ENCODE results near the gene ZNF467. TPM values are rescaled to one million over a fixed set of nuclear protein-coding genes. Genes with fewer than 3 reads are reported as not detected.

ZNF467 gene
- total and polyA plus RNA-seq, 2 experiments from 2014 or later = 0.10 to 0.40 TPM

DNA sequence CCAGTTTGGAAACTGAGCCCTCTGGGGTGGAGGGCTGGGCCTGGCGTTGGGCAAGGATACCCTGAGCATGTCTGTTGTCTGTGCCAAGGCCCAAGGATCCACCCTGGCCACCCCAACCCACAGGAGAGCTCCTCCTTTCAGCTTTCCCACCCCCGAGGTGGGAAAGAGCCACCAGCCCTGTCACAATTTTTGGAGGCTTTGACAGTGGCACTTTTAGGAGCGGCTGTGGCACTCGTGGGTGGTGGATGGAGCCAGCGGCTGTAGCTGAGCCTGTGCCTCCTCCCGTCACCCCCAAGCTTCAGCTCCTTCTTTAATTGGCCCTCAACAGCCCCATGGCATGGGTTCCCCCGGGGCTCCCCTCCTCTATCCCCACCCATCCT, 46.6 kb upstream of the ZNF467 start:
- Histone ChIP-seq H3K36me3 (ENCODE audit: insufficient read depth) (no peaks in the 10 kb centered on the region), H3K79me2 (replicated peaks; ENCODE audit: insufficient read depth) (no peaks in the 10 kb centered on the region), H3K27me3 (ENCODE audit: insufficient read depth) (no peaks in the 10 kb centered on the region), H3K4me3 (no peak overlapping the region), H3K27ac (ENCODE audit: low read depth) (no peak overlapping the region), H3K9me2 (ENCODE audit: insufficient read depth) (no peaks in the 10 kb centered on the region), H3F3A (replicated peaks; ENCODE audit: low read depth) (no peaks in the 10 kb centered on the region), H2AFZ (no peak overlapping the region), H3K4me2 (no peak overlapping the region), H4K20me1 (replicated peaks; ENCODE audit: insufficient read depth) (no peaks in the 10 kb centered on the region), H3K4me1 (ENCODE audit: insufficient read depth) (no peaks in the 10 kb centered on the region; the same call in 1 of the 2 replicates)
- no peak overlapping the region for H3K4me3 Mint-ChIP-seq
- H3K27ac Mint-ChIP-seq = no peak overlapping the region
- TF ChIP-seq, protein P1, sequence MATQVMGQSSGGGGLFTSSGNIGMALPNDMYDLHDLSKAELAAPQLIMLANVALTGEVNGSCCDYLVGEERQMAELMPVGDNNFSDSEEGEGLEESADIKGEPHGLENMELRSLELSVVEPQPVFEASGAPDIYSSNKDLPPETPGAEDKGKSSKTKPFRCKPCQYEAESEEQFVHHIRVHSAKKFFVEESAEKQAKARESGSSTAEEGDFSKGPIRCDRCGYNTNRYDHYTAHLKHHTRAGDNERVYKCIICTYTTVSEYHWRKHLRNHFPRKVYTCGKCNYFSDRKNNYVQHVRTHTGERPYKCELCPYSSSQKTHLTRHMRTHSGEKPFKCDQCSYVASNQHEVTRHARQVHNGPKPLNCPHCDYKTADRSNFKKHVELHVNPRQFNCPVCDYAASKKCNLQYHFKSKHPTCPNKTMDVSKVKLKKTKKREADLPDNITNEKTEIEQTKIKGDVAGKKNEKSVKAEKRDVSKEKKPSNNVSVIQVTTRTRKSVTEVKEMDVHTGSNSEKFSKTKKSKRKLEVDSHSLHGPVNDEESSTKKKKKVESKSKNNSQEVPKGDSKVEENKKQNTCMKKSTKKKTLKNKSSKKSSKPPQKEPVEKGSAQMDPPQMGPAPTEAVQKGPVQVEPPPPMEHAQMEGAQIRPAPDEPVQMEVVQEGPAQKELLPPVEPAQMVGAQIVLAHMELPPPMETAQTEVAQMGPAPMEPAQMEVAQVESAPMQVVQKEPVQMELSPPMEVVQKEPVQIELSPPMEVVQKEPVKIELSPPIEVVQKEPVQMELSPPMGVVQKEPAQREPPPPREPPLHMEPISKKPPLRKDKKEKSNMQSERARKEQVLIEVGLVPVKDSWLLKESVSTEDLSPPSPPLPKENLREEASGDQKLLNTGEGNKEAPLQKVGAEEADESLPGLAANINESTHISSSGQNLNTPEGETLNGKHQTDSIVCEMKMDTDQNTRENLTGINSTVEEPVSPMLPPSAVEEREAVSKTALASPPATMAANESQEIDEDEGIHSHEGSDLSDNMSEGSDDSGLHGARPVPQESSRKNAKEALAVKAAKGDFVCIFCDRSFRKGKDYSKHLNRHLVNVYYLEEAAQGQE (IDR thresholded peaks at IDR 0.05; ENCODE audit: unreplicated experiment) = no peak
- TF ChIP-seq, protein P2, sequence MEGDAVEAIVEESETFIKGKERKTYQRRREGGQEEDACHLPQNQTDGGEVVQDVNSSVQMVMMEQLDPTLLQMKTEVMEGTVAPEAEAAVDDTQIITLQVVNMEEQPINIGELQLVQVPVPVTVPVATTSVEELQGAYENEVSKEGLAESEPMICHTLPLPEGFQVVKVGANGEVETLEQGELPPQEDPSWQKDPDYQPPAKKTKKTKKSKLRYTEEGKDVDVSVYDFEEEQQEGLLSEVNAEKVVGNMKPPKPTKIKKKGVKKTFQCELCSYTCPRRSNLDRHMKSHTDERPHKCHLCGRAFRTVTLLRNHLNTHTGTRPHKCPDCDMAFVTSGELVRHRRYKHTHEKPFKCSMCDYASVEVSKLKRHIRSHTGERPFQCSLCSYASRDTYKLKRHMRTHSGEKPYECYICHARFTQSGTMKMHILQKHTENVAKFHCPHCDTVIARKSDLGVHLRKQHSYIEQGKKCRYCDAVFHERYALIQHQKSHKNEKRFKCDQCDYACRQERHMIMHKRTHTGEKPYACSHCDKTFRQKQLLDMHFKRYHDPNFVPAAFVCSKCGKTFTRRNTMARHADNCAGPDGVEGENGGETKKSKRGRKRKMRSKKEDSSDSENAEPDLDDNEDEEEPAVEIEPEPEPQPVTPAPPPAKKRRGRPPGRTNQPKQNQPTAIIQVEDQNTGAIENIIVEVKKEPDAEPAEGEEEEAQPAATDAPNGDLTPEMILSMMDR (conservative IDR thresholded peaks at IDR 0.05; ENCODE audit: low read depth in 2 of 2) = no peak
- TF ChIP-seq EZH2 (IDR thresholded peaks at IDR 0.05; ENCODE audit: low read depth, unreplicated experiment) (no peak), ZNF114 (CRISPR knock-in tag; IDR thresholded peaks at IDR 0.05) (no peak), CREB1 (CRISPR knock-in tag; IDR thresholded peaks at IDR 0.05; ENCODE audit: low read depth) (no peak), EZH2phosphoT487 (IDR thresholded peaks at IDR 0.05; ENCODE audit: unreplicated experiment) (no peak), ETS1 (IDR thresholded peaks at IDR 0.05) (no peak), ZNF462 (CRISPR knock-in tag; IDR thresholded peaks at IDR 0.05) (no peak), ZNF331 (CRISPR knock-in tag; IDR thresholded peaks at IDR 0.05; ENCODE audit: low read depth) (no peak), POLR2AphosphoS5 (IDR thresholded peaks at IDR 0.05; ENCODE audit: low read depth) (no peak), NANOG (IDR thresholded peaks at IDR 0.05; ENCODE audit: borderline replicate concordance) (no peak), JUNB (IDR thresholded peaks at IDR 0.05; ENCODE audit: unreplicated experiment) (no peak), STAT1 (IDR thresholded peaks at IDR 0.05; ENCODE audit: unreplicated experiment) (no peak)
- DNase-seq (ENCODE audit: low spot score) = no peak
- H3K36me3 Mint-ChIP-seq (ENCODE audit: low read depth) = no peaks in the 10 kb centered on the region
- H3K9me3 Mint-ChIP-seq = peaks cover 14% of the 10 kb centered on the region; the same call in 2 of the 3 replicates
- H3K4me1 Mint-ChIP-seq = 0 out of 3 replicates have a peak, but pooled peaks cover under 1% of the 10 kb centered on the region
- ATAC-seq = no peak
- H3K27me3 Mint-ChIP-seq (ENCODE audit: insufficient read depth, low read depth, poor library complexity) = peaks cover 6% of the 10 kb centered on the region
